GM12864 (cell line): ENCODE data around the gene VWA8.

Source experiments
- DNase-seq: peaks from one replicate; pipeline ENCODE4 v3.0.0-alpha.2; 2011; ENCODE audit warnings: low read depth
- H3K4me3 ChIP-seq: 2 replicates; pipeline ENCODE4 v1.5.1; 2011; ENCODE audit warnings: mild to moderate bottlenecking, low read depth, low read length, control low read depth
- CTCF ChIP-seq: IDR thresholded peaks from 2 replicates; pipeline ENCODE4 v1.5.1; 2011; ENCODE audit warnings: low read depth, mild to moderate bottlenecking, moderate library complexity, low read length, control low read depth, inconsistent platforms; ENCODE audit errors: missing control alignments

Gene VWA8

GRCh38 chr13:41568972-41569351 lies 391.9 kb downstream of the VWA8 start:
- no peak for TF ChIP-seq CTCF
- DNase-seq, result no peak
- H3K4me3 ChIP-seq, result no peak overlapping the region

GRCh38 chr13:41568143-41568971 lies 392.6 kb downstream of the VWA8 start:
- TF ChIP-seq CTCF, result no peak
- no peak for DNase-seq
- H3K4me3 ChIP-seq, result no peak overlapping the region

GRCh38 chr13:41567363-41567762 lies 393.5 kb downstream of the VWA8 start:
- no peak for DNase-seq
- no peak overlapping the region for H3K4me3 ChIP-seq
- TF ChIP-seq CTCF, result no peak

GRCh38 chr13:41565846-41566245 lies 395.1 kb downstream of the VWA8 start:
- H3K4me3 ChIP-seq, result no peak overlapping the region
- DNase-seq, result no peak
- TF ChIP-seq CTCF, result no peak

GRCh38 chr13:41565216-41565615 lies 395.7 kb downstream of the VWA8 start:
- TF ChIP-seq CTCF, result no peak
- no peak for DNase-seq
- no peak overlapping the region for H3K4me3 ChIP-seq

GRCh38 chr13:41563984-41564365 lies 396.9 kb downstream of the VWA8 start:
- H3K4me3 ChIP-seq, result no peak overlapping the region
- no peak for DNase-seq
- TF ChIP-seq CTCF, result no peak

GRCh38 chr13:41563341-41563983 lies 397.4 kb downstream of the VWA8 start:
- H3K4me3 ChIP-seq, result no peak overlapping the region
- TF ChIP-seq CTCF, result no peak
- no peak for DNase-seq
